Measurements from ENCODE around the gene CACYBP.

CACYBP gene

GRCh38 chr1:174974711-174975119 is 25.0 kb upstream of the CACYBP start:
- WGBS = 100% methylated on average over 2 of the region's 2 CpGs
- Histone ChIP-seq H3K4me2 (ENCODE audit: low read length, poor library complexity, severe bottlenecking) (no peak overlapping the region), H2BK5ac (ENCODE audit: low read depth, low read length, poor library complexity, severe bottlenecking) (no peak overlapping the region), H3K4me3 (ENCODE audit: insufficient read depth in 1 of 2, low read depth in 1 of 2, low read length in 2 of 2) (no peak overlapping the region), H3K9me3 (ENCODE audit: control insufficient read depth, low read length) (no peaks in the 10 kb centered on the region), H3K36me3 (ENCODE audit: control insufficient read depth in 1 of 2, insufficient read depth in 2 of 2, low read depth in 1 of 2, low read length in 2 of 2) (peaks cover 0 to 3% of the 10 kb centered on the region in 2 experiments), H3K4ac (ENCODE audit: low read depth in 1 of 2, low read length in 2 of 2) (no peak overlapping the region), H4K91ac (ENCODE audit: low read length) (no peak overlapping the region), H3K27me3 (ENCODE audit: control insufficient read depth in 1 of 2, insufficient read depth in 1 of 2, low read length in 2 of 2) (no peaks in the 10 kb centered on the region), H3K14ac (ENCODE audit: low read length in 2 of 2) (no peak overlapping the region), H3K79me1 (replicated peaks; ENCODE audit: low read length, poor library complexity, severe bottlenecking) (no peaks in the 10 kb centered on the region), H3K23ac (ENCODE audit: low read length in 2 of 2) (no peak overlapping the region), H2BK120ac (ENCODE audit: low read depth, low read length) (no peak overlapping the region), H3K27ac (ENCODE audit: low read length, poor library complexity, severe bottlenecking) (no peak overlapping the region), H4K8ac (ENCODE audit: low read length) (no peak overlapping the region), H3K18ac (ENCODE audit: low read depth in 1 of 2, low read length in 2 of 2) (no peak overlapping the region), H2BK15ac (ENCODE audit: low read depth, poor library complexity, severe bottlenecking) (no peak overlapping the region), H2AFZ (ENCODE audit: low read depth, low read length) (no peak overlapping the region), H2AK5ac (ENCODE audit: low read length, severe bottlenecking) (no peak overlapping the region), H2BK12ac (ENCODE audit: low read length in 2 of 2) (no peak overlapping the region), H3K9ac (ENCODE audit: low read length) (no peak overlapping the region), H3K4me1 (ENCODE audit: control insufficient read depth, insufficient read depth, low read depth, low read length) (peaks cover 2% of the 10 kb centered on the region)
- DNase-seq = no peak

DNA sequence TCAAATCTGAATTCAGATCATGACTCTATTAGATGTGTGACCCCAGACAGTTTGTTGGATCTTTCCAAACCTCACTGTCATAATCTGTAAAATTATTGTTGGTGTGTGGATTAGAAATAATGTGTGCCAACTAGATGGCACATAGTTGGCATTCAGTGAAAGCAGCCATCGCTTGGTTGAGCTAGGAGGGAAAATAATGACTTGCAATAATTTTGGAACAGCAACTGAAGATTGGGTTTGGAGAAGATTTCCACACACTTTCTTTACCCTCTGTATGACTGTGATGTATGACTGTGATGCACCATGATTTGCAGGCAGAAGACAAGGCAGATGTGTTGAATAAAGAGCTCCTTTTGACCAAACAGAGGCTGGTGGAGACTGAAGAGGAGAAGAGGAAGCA is 24.0 kb upstream of the CACYBP start:
- no peak overlapping the region for H2BK12ac ChIP-seq (ENCODE audit: low read length in 2 of 2)
- DNase-seq = no peak
- H3K79me1 ChIP-seq (replicated peaks; ENCODE audit: low read length, poor library complexity, severe bottlenecking) = no peaks in the 10 kb centered on the region
- H2AFZ ChIP-seq (ENCODE audit: low read depth, low read length) = no peak overlapping the region
- H4K91ac ChIP-seq (ENCODE audit: low read length) = no peak overlapping the region
- no peak overlapping the region for H3K23ac ChIP-seq (ENCODE audit: low read length in 2 of 2)
- H3K9ac ChIP-seq (ENCODE audit: low read length) = no peak overlapping the region
- no peak overlapping the region for H3K4me2 ChIP-seq (ENCODE audit: low read length, poor library complexity, severe bottlenecking)
- H2BK5ac ChIP-seq (ENCODE audit: low read depth, low read length, poor library complexity, severe bottlenecking) = no peak overlapping the region
- no peak overlapping the region for H3K18ac ChIP-seq (ENCODE audit: low read depth in 1 of 2, low read length in 2 of 2)
- H3K14ac ChIP-seq (ENCODE audit: low read length in 2 of 2) = no peak overlapping the region
- peaks cover 0 to 3% of the 10 kb centered on the region in 2 experiments for H3K36me3 ChIP-seq (ENCODE audit: control insufficient read depth in 1 of 2, insufficient read depth in 2 of 2, low read depth in 1 of 2, low read length in 2 of 2)
- peaks cover 2% of the 10 kb centered on the region for H3K4me1 ChIP-seq (ENCODE audit: control insufficient read depth, insufficient read depth, low read depth, low read length)
- no peak overlapping the region for H3K27ac ChIP-seq (ENCODE audit: low read length, poor library complexity, severe bottlenecking)
- no peak overlapping the region for H3K4me3 ChIP-seq (ENCODE audit: insufficient read depth in 1 of 2, low read depth in 1 of 2, low read length in 2 of 2)
- peak overlapping the region; percentile 81 for H2AK5ac ChIP-seq (ENCODE audit: low read length, severe bottlenecking)
- no peak overlapping the region for H4K8ac ChIP-seq (ENCODE audit: low read length)
- H2BK15ac ChIP-seq (ENCODE audit: low read depth, poor library complexity, severe bottlenecking) = no peak overlapping the region
- no peak overlapping the region for H2BK120ac ChIP-seq (ENCODE audit: low read depth, low read length)
- WGBS = 92% methylated on average over 1 of the region's 1 CpG
- no peak overlapping the region for H3K4ac ChIP-seq (ENCODE audit: low read depth in 1 of 2, low read length in 2 of 2)
- H3K27me3 ChIP-seq (ENCODE audit: control insufficient read depth in 1 of 2, insufficient read depth in 1 of 2, low read length in 2 of 2) = no peaks in the 10 kb centered on the region
- H3K9me3 ChIP-seq (ENCODE audit: control insufficient read depth, low read length) = no peaks in the 10 kb centered on the region

DNA sequence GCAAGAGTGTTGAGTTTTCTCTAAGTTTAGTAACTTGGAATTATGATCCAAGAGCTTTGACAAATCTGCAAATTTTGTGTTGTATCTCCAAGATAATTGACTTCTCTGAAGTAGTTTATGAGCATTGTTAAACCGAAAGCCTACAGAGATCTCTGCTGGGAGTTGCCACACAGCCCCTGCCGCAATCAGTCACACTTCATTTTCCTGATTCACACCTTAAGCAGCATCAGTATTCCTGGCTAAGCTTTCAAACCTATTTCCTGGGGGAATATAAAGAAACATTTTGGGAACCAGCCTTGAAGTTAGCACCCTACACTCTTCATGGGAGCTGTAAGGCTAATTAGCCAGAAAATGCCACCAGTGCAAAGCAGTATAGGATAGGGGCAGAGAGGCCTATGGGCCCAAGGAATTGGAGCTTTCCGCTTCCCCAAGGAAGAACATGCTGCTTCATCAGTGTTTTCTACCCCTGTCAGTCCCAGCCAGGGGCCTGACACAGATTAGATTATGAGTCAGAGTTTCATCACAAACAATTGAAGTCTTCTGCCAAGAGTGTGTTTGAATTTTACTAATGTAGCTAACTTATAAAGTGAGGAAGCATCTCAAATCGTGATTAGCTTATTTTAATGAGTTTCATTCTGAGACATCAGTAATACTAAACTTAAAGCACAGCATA is 23.2 kb upstream of the CACYBP start:
- H3K27me3 ChIP-seq (ENCODE audit: control insufficient read depth in 1 of 2, insufficient read depth in 1 of 2, low read length in 2 of 2) = no peaks in the 10 kb centered on the region
- peak overlapping the region; percentile 55 for H3K27ac ChIP-seq (ENCODE audit: low read length, poor library complexity, severe bottlenecking)
- H2BK120ac ChIP-seq (ENCODE audit: low read depth, low read length) = no peak overlapping the region
- H2BK12ac ChIP-seq (ENCODE audit: low read length in 2 of 2) = no peak overlapping the region
- H3K4me1 ChIP-seq (ENCODE audit: control insufficient read depth, insufficient read depth, low read depth, low read length) = peaks cover 2% of the 10 kb centered on the region
- no peaks in the 10 kb centered on the region for H3K9me3 ChIP-seq (ENCODE audit: control insufficient read depth, low read length)
- peak overlapping the region; percentile 25 for H3K9ac ChIP-seq (ENCODE audit: low read length)
- no peak overlapping the region for H3K4ac ChIP-seq (ENCODE audit: low read depth in 1 of 2, low read length in 2 of 2)
- WGBS = 97% methylated on average over 3 of the region's 4 CpGs
- no peak overlapping the region for H3K4me2 ChIP-seq (ENCODE audit: low read length, poor library complexity, severe bottlenecking)
- no peak overlapping the region for H2BK15ac ChIP-seq (ENCODE audit: low read depth, poor library complexity, severe bottlenecking)
- H3K23ac ChIP-seq (ENCODE audit: low read length in 2 of 2) = no peak overlapping the region
- H3K14ac ChIP-seq (ENCODE audit: low read length in 2 of 2) = no peak overlapping the region
- H4K8ac ChIP-seq (ENCODE audit: low read length) = no peak overlapping the region
- H3K79me1 ChIP-seq (replicated peaks; ENCODE audit: low read length, poor library complexity, severe bottlenecking) = no peaks in the 10 kb centered on the region
- H2BK5ac ChIP-seq (ENCODE audit: low read depth, low read length, poor library complexity, severe bottlenecking) = no peak overlapping the region
- H3K18ac ChIP-seq (ENCODE audit: low read depth in 1 of 2, low read length in 2 of 2) = no peak overlapping the region
- H4K91ac ChIP-seq (ENCODE audit: low read length) = no peak overlapping the region
- H3K36me3 ChIP-seq (ENCODE audit: control insufficient read depth in 1 of 2, insufficient read depth in 2 of 2, low read depth in 1 of 2, low read length in 2 of 2) = peaks cover 0 to 3% of the 10 kb centered on the region in 2 experiments
- no peak overlapping the region for H3K4me3 ChIP-seq (ENCODE audit: insufficient read depth in 1 of 2, low read depth in 1 of 2, low read length in 2 of 2)
- no peak overlapping the region for H2AFZ ChIP-seq (ENCODE audit: low read depth, low read length)
- H2AK5ac ChIP-seq (ENCODE audit: low read length, severe bottlenecking) = no peak overlapping the region
- DNase-seq = peak; percentile 53

GRCh38 chr1:174982971-174983689 is 16.6 kb upstream of the CACYBP start:
- no peak overlapping the region for H3K18ac ChIP-seq (ENCODE audit: low read depth in 1 of 2, low read length in 2 of 2)
- H3K4me1 ChIP-seq (ENCODE audit: control insufficient read depth, insufficient read depth, low read depth, low read length) = no peaks in the 10 kb centered on the region
- H2AK5ac ChIP-seq (ENCODE audit: low read length, severe bottlenecking) = no peak overlapping the region
- H2BK15ac ChIP-seq (ENCODE audit: low read depth, poor library complexity, severe bottlenecking) = no peak overlapping the region
- no peak overlapping the region for H4K91ac ChIP-seq (ENCODE audit: low read length)
- no peak overlapping the region for H4K8ac ChIP-seq (ENCODE audit: low read length)
- H3K27me3 ChIP-seq (ENCODE audit: control insufficient read depth in 1 of 2, insufficient read depth in 1 of 2, low read length in 2 of 2) = no peaks in the 10 kb centered on the region
- peak; percentile 68 for DNase-seq
- no peak overlapping the region for H3K14ac ChIP-seq (ENCODE audit: low read length in 2 of 2)
- no peak overlapping the region for H2BK12ac ChIP-seq (ENCODE audit: low read length in 2 of 2)
- no peak overlapping the region for H3K9ac ChIP-seq (ENCODE audit: low read length)
- no peak overlapping the region for H2BK120ac ChIP-seq (ENCODE audit: low read depth, low read length)
- H3K36me3 ChIP-seq (ENCODE audit: control insufficient read depth in 1 of 2, insufficient read depth in 2 of 2, low read depth in 1 of 2, low read length in 2 of 2) = peaks cover 0 to 6% of the 10 kb centered on the region in 2 experiments
- H3K23ac ChIP-seq (ENCODE audit: low read length in 2 of 2) = no peak overlapping the region
- no peak overlapping the region for H3K4me3 ChIP-seq (ENCODE audit: insufficient read depth in 1 of 2, low read depth in 1 of 2, low read length in 2 of 2)
- no peak overlapping the region for H2AFZ ChIP-seq (ENCODE audit: low read depth, low read length)
- no peak overlapping the region for H3K27ac ChIP-seq (ENCODE audit: low read length, poor library complexity, severe bottlenecking)
- no peak overlapping the region for H3K4me2 ChIP-seq (ENCODE audit: low read length, poor library complexity, severe bottlenecking)
- H2BK5ac ChIP-seq (ENCODE audit: low read depth, low read length, poor library complexity, severe bottlenecking) = no peak overlapping the region
- no peaks in the 10 kb centered on the region for H3K79me1 ChIP-seq (replicated peaks; ENCODE audit: low read length, poor library complexity, severe bottlenecking)
- H3K9me3 ChIP-seq (ENCODE audit: control insufficient read depth, low read length) = no peaks in the 10 kb centered on the region
- H3K4ac ChIP-seq (ENCODE audit: low read depth in 1 of 2, low read length in 2 of 2) = no peak overlapping the region

All from mesenchymal stem cell (in vitro differentiated cells and primary cell).